H1 (cell line): Measurements from ENCODE around the gene VPS26B. TPM values are rescaled to one million over a fixed set of nuclear protein-coding genes. Genes with fewer than 3 reads are reported as not detected.

ENCODE experiments used
- CTCF ChIA-PET: fragments of 300-600 bp; sonication (Branson Sonifier 250); formaldehyde crosslinking; loops from one replicate; lab custom pipeline; 2021; ENCODE audit not compliant: partially characterized antibody; lab: Charles Lee
- POLR2A ChIA-PET: fragments of 300-600 bp; sonication (Branson Sonifier 250); formaldehyde crosslinking; loops from one replicate; lab custom pipeline; 2021; ENCODE audit warnings: inconsistent platforms; ENCODE audit not compliant: partially characterized antibody; lab: Charles Lee
- DNase-seq, 2 experiments: peaks; one replicate each; pipeline versions ENCODE4 v3.0.0 to v3.0.0-alpha.2; 2010 to 2022; ENCODE audit warnings: low spot score in 2 of 2, low read depth in 1 of 2, mixed read lengths in 1 of 2
- FAIRE-seq: peaks from 2 replicates; lab custom pipeline; 2011; peaks lifted over from hg19 to GRCh38; lab: Jason Lieb, UNC
- H2AFZ ChIP-seq: 2 replicates; pipeline ENCODE4 v1.8.1; 2012; ENCODE audit warnings: low read length, inconsistent platforms
- H2AK5ac ChIP-seq: 2 replicates; pipeline ENCODE4 v1.6.1; 2013; ENCODE audit warnings: low read depth, low read length
- H2BK120ac ChIP-seq: replicated peaks from 2 replicates; pipeline ENCODE3; 2013; ENCODE audit warnings: low read depth, low read length, inconsistent platforms
- H2BK12ac ChIP-seq: 2 replicates; pipeline ENCODE4 v1.6.1; 2013; ENCODE audit warnings: low read depth, low read length
- H2BK15ac ChIP-seq: 2 replicates; pipeline ENCODE4 v1.6.1; 2013; ENCODE audit warnings: low read length
- H2BK20ac ChIP-seq: 2 replicates; pipeline ENCODE4 v1.6.1; 2013; ENCODE audit warnings: low read length
- H2BK5ac ChIP-seq: 2 replicates; pipeline ENCODE4 v1.6.1; 2013; ENCODE audit warnings: low read depth, low read length
- H3K14ac ChIP-seq: 2 replicates; pipeline ENCODE4 v1.6.1; 2013; ENCODE audit warnings: inconsistent platforms; ENCODE audit not compliant: insufficient read length
- H3K18ac ChIP-seq: 2 replicates; pipeline ENCODE4 v1.6.1; 2013; ENCODE audit warnings: low read length; ENCODE audit errors: extremely low read depth
- H3K23ac ChIP-seq: 2 replicates; pipeline ENCODE4 v1.6.1; 2013; ENCODE audit warnings: inconsistent platforms; ENCODE audit not compliant: insufficient read length
- H3K23me2 ChIP-seq: 2 replicates; pipeline ENCODE4 v1.6.1; 2013; ENCODE audit warnings: low read depth, low read length
- H3K27ac ChIP-seq: 2 replicates; pipeline ENCODE4 v1.6.1; 2011; ENCODE audit warnings: low read depth, low read length, inconsistent platforms
- H3K27me3 ChIP-seq, 4 experiments: replicated peaks in 1 of 4; 1 replicate in 1 of 4; 2 replicates in 3 of 4; pipeline versions ENCODE4 v1.6.1 to v1.8.1; 2011 to 2013; ENCODE audit warnings: low read length in 3 of 4, mild to moderate bottlenecking in 3 of 4, inconsistent platforms in 2 of 4, mixed read lengths in 2 of 4, moderate library complexity in 1 of 4; ENCODE audit not compliant: control insufficient read depth in 3 of 4, insufficient read depth in 3 of 4; ENCODE audit errors: extremely low read depth in 1 of 4
- H3K36me3 ChIP-seq, 4 experiments: 2 replicates each; pipeline versions ENCODE4 v1.6.1 to v1.8.1; 2011 to 2013; ENCODE audit warnings: mild to moderate bottlenecking in 4 of 4, low read length in 3 of 4, moderate library complexity in 2 of 4, control low read depth in 1 of 4, inconsistent platforms in 1 of 4; ENCODE audit not compliant: insufficient read depth in 4 of 4, control insufficient read depth in 2 of 4
- H3K4ac ChIP-seq: replicated peaks from 2 replicates; pipeline ENCODE3; 2013; ENCODE audit warnings: low read length, low read depth, mixed read lengths, inconsistent platforms; ENCODE audit not compliant: insufficient read length
- H3K4me1 ChIP-seq, 4 experiments: replicated peaks in 1 of 4; 1 replicate in 1 of 4; 2 replicates in 3 of 4; pipeline versions ENCODE4 v1.6.1 to v1.8.1; 2011 to 2013; ENCODE audit warnings: low read length in 3 of 4, inconsistent platforms in 2 of 4, mixed read lengths in 1 of 4; ENCODE audit not compliant: insufficient read depth in 4 of 4, control insufficient read depth in 3 of 4
- H3K4me2 ChIP-seq, 2 experiments: 2 replicates each; pipeline versions ENCODE4 v1.6.1 to v1.8.1; 2011 to 2013; ENCODE audit warnings: low read depth in 2 of 2, low read length in 2 of 2, control low read depth in 1 of 2, inconsistent platforms in 1 of 2, mild to moderate bottlenecking in 1 of 2; ENCODE audit not compliant: insufficient read depth in 1 of 2
- H3K4me3 ChIP-seq, 4 experiments: fragments of 200-600, 300-600 bp in 1 of 4; sonication (generic), shearing (Covaris generic), sonication (Bioruptor Twin) in 1 of 4; 2 replicates each; pipeline versions ENCODE4 v1.5.1 to v1.8.1; 2011 to 2016; ENCODE audit warnings: low read length in 4 of 4, low read depth in 3 of 4, control low read depth in 2 of 4, inconsistent platforms in 2 of 4, mild to moderate bottlenecking in 2 of 4, mixed read lengths in 1 of 4, moderate library complexity in 1 of 4; ENCODE audit not compliant: insufficient read depth in 2 of 4; ENCODE audit errors: extremely low read depth in 1 of 4
- H3K56ac ChIP-seq: replicated peaks from 2 replicates; pipeline ENCODE3; 2013; ENCODE audit warnings: low read depth, mild to moderate bottlenecking, mixed read lengths, low read length, inconsistent platforms; ENCODE audit not compliant: insufficient read length
- H3K79me1 ChIP-seq: 2 replicates; pipeline ENCODE4 v1.6.1; 2013; ENCODE audit warnings: low read depth, low read length, control low read depth
- H3K79me2 ChIP-seq, 2 experiments: 2 replicates each; pipeline versions ENCODE4 v1.6.1 to v1.8.1; 2012 to 2013; ENCODE audit warnings: low read length in 2 of 2, mild to moderate bottlenecking in 2 of 2, inconsistent platforms in 1 of 2; ENCODE audit not compliant: insufficient read depth in 2 of 2, control insufficient read depth in 1 of 2
- H3K9ac ChIP-seq, 4 experiments: replicated peaks in 1 of 4; 1 replicate in 1 of 4; 2 replicates in 3 of 4; pipeline versions ENCODE4 v1.6.1 to v1.8.1; 2011 to 2013; ENCODE audit warnings: low read depth in 3 of 4, low read length in 3 of 4, control low read depth in 2 of 4, mild to moderate bottlenecking in 2 of 4, moderate library complexity in 2 of 4, inconsistent platforms in 1 of 4; ENCODE audit errors: extremely low read depth in 1 of 4
- H3K9me3 ChIP-seq, 2 experiments: 2 replicates each; pipeline versions ENCODE4 v1.6.1 to v1.8.1; 2012 to 2013; ENCODE audit warnings: mild to moderate bottlenecking in 2 of 2, moderate library complexity in 2 of 2, control low read depth in 1 of 2, inconsistent platforms in 1 of 2, low read depth in 1 of 2, low read length in 1 of 2, mixed read lengths in 1 of 2; ENCODE audit not compliant: insufficient read depth in 2 of 2
- H4K20me1 ChIP-seq, 2 experiments: replicated peaks in 1 of 2; 2 replicates each; pipeline versions ENCODE3 to v1.8.1; 2011 to 2013; ENCODE audit warnings: inconsistent platforms in 2 of 2, low read length in 2 of 2, mild to moderate bottlenecking in 1 of 2; ENCODE audit not compliant: insufficient read depth in 2 of 2, control insufficient read depth in 1 of 2
- H4K5ac ChIP-seq: 2 replicates; pipeline ENCODE4 v1.6.1; 2013; ENCODE audit warnings: low read length, low read depth, mixed read lengths, inconsistent platforms; ENCODE audit not compliant: insufficient read length
- H4K8ac ChIP-seq: 2 replicates; pipeline ENCODE4 v1.8.0; 2013; ENCODE audit warnings: mild to moderate bottlenecking, moderate library complexity, low read length, inconsistent platforms; ENCODE audit not compliant: insufficient read depth; ENCODE audit errors: extremely low read depth
- H4K91ac ChIP-seq: replicated peaks from 2 replicates; pipeline ENCODE3; 2013; ENCODE audit warnings: low read length, mixed read lengths, inconsistent platforms; ENCODE audit not compliant: insufficient read length
- CREB1 ChIP-seq: IDR thresholded peaks from 2 replicates; pipeline ENCODE4 v1.6.1; 2012; ENCODE audit warnings: inconsistent platforms
- GABPA ChIP-seq: IDR thresholded peaks from 2 replicates; pipeline ENCODE4 v1.6.1; 2011; ENCODE audit warnings: mild to moderate bottlenecking, low read length, moderate library complexity, borderline replicate concordance; ENCODE audit not compliant: insufficient read depth
- POLR2AphosphoS5 ChIP-seq: IDR thresholded peaks from 2 replicates; pipeline ENCODE4 v1.6.1; 2011; ENCODE audit warnings: low read depth, low read length
- RFX5 ChIP-seq: IDR thresholded peaks from 2 replicates; pipeline ENCODE4 v1.6.1; 2011; ENCODE audit warnings: low read depth, low read length, improper control_type of control experiment, borderline replicate concordance
- SRF ChIP-seq: IDR thresholded peaks from 2 replicates; pipeline ENCODE4 v1.6.1; 2011; ENCODE audit warnings: mild to moderate bottlenecking, low read depth, low read length, moderate library complexity
- TAF7 ChIP-seq: optimal IDR thresholded peaks from 2 replicates; pipeline ENCODE3; 2011; ENCODE audit warnings: low read depth, mild to moderate bottlenecking, inconsistent platforms, low read length, moderate library complexity, borderline replicate concordance
- ZNF274 ChIP-seq: IDR thresholded peaks from 2 replicates; pipeline ENCODE4 v1.7.0; 2012; ENCODE audit warnings: low read length, borderline replicate concordance; ENCODE audit errors: extremely low read depth
- WGBS, 2 experiments: shearing (Covaris generic) in 1 of 2; methylation state at CpG; one replicate each; pipeline versions ENCODE4 v1.1.6 to v1.1.7; 2013 to 2015; ENCODE audit warnings: low lambda C conversion rate in 2 of 2, mixed read lengths in 2 of 2, inconsistent platforms in 1 of 2, low coverage in 1 of 2, missing lambda C conversion rate in 1 of 2; ENCODE audit not compliant: insufficient replicate concordance in 2 of 2, insufficient coverage in 1 of 2, insufficient read length in 1 of 2; ENCODE audit errors: extremely low coverage in 1 of 2, missing lambda C conversion rate in 1 of 2; 5-methylcytosine and 5-hydroxymethylcytosine counted together
- polyA plus RNA-seq, 7 experiments: library from polyadenylated mRNA; depleted of rRNA in 3 of 7; stranded (reverse) in 5 of 7; unstranded in 2 of 7; fragments of >200 nt in 5 of 7; fragments of 200-250 nt in 2 of 7; gene quantifications; 1 replicate in 5 of 7; 2 replicates in 1 of 7; 4 replicates in 1 of 7; pipeline versions ENCODE4 v1.2.1 to v1.2.3, GENCODE V29; 2011 to 2013; ENCODE audit warnings: missing spikeins in 2 of 7, mixed read lengths in 2 of 7
- total RNA-seq: library from RNA; stranded (reverse); fragmentation: NEBNext Ultra II Directional; extraction: Animal tissue kit (Norgen Biotek cat#: 25700); gene quantifications from 2 replicates; pipeline ENCODE4 v1.2.1, GENCODE V29; 2021
- TF ChIP-seq, protein P1 (sequence below): IDR thresholded peaks from 2 replicates; pipeline ENCODE4 v1.6.1; 2012; ENCODE audit warnings: inconsistent platforms
- TF ChIP-seq, protein P2 (sequence below): IDR thresholded peaks from 2 replicates; pipeline ENCODE4 v1.6.1; 2012; ENCODE audit warnings: inconsistent platforms

The VPS26B gene
- total and polyA plus RNA-seq, 2 of the 8 experiments (the other 6 are each of a cell fraction or from before 2014, with no cell fraction given), result 18.3 to 27.0 TPM

GRCh38 chr11:134264966-134265764 is 40.7 kb downstream of the VPS26B start:
- no peak for DNase-seq
- no peak overlapping the region for H2BK20ac ChIP-seq
- no peaks in the 10 kb centered on the region for H3K23me2 ChIP-seq
- no peak overlapping the region for H3K56ac ChIP-seq
- CTCF ChIA-PET, result interaction anchor here (1.7 to 7.1 kb wide), 2 partner anchors 10 to 34 kb away, joined by 4 to 114 read pairs; partner anchors contain the start of gene GLB1L3
- H4K8ac ChIP-seq, result no peak overlapping the region
- H3K79me1 ChIP-seq, result peaks cover 2% of the 10 kb centered on the region; the same call in 1 of the 2 replicates
- no peak overlapping the region for H3K27ac ChIP-seq
- no peak overlapping the region for H2BK5ac ChIP-seq
- no peak overlapping the region for H2BK120ac ChIP-seq
- WGBS, 2 experiments, result 92% methylated on average over 7 of the region's 7 CpGs; no CpG with 5 or more reads in 1 of the 2 experiments
- no peak overlapping the region for H3K4me3 ChIP-seq
- H3K9ac ChIP-seq, result no peak overlapping the region; a peak in 1 of 7 replicates
- TF ChIP-seq ZNF274, result no peak
- no peak for TF ChIP-seq TAF7
- TF ChIP-seq GABPA, result no peak
- TF ChIP-seq, protein P1, sequence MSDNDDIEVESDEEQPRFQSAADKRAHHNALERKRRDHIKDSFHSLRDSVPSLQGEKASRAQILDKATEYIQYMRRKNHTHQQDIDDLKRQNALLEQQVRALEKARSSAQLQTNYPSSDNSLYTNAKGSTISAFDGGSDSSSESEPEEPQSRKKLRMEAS, result no peak
- no peak for TF ChIP-seq SRF
- TF ChIP-seq, protein P2, sequence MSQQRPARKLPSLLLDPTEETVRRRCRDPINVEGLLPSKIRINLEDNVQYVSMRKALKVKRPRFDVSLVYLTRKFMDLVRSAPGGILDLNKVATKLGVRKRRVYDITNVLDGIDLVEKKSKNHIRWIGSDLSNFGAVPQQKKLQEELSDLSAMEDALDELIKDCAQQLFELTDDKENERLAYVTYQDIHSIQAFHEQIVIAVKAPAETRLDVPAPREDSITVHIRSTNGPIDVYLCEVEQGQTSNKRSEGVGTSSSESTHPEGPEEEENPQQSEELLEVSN, result no peak
- no peak for TF ChIP-seq RFX5
- TF ChIP-seq POLR2AphosphoS5, result no peak
- TF ChIP-seq CREB1, result no peak
- peaks cover 4 to 15% (median 10%) of the 10 kb centered on the region in 4 experiments for H3K4me1 ChIP-seq
- no peaks in the 10 kb centered on the region for H3K27me3 ChIP-seq
- no peaks in the 10 kb centered on the region for H3K9me3 ChIP-seq
- H3K14ac ChIP-seq, result no peak overlapping the region
- FAIRE-seq, result no peak
- H3K36me3 ChIP-seq, result peaks cover 3 to 30% (median 14%) of the 10 kb centered on the region in 4 experiments; a peak in 7 of 8 replicates
- no peak overlapping the region for H3K4me2 ChIP-seq
- H3K4ac ChIP-seq, result no peak overlapping the region
- peaks cover 0 to 4% of the 10 kb centered on the region in 2 experiments for H4K20me1 ChIP-seq
- H2BK12ac ChIP-seq, result no peak overlapping the region
- H3K23ac ChIP-seq, result no peak overlapping the region
- no peak overlapping the region for H4K5ac ChIP-seq
- no peak overlapping the region for H2AFZ ChIP-seq
- H2BK15ac ChIP-seq, result no peak overlapping the region
- POLR2A ChIA-PET, result interaction anchor here (1.2 to 9.2 kb wide), 3 partner anchors 11 to 16 kb away, joined by 3 to 76 read pairs (median 16); partner anchors contain the start of genes ACAD8, GLB1L3 and THYN1
- H3K79me2 ChIP-seq, result peaks cover 0 to 47% of the 10 kb centered on the region in 2 experiments; a peak in 3 of 4 replicates
- H4K91ac ChIP-seq, result no peak overlapping the region
- H2AK5ac ChIP-seq, result no peak overlapping the region; the same call in 1 of the 2 replicates
- H3K18ac ChIP-seq, result no peak overlapping the region
